HG02970 (cell line): ENCODE measurements around the gene UNCX.
"Not testable (repeated sequence)": the region's sequence is repeated elsewhere in the genome, so short reads cannot be mapped to it uniquely, and the experiment has no call there.

Source experiments
- ATAC-seq: cut with Tn5 transposase; IDR thresholded peaks from one replicate; pipeline ENCODE4 v1.9.1; 2021; ENCODE audit warnings: mild to moderate bottlenecking, moderate library complexity, moderate number of reproducible peaks; ENCODE audit not compliant: unreplicated experiment, low FRiP score

Gene UNCX

DNA sequence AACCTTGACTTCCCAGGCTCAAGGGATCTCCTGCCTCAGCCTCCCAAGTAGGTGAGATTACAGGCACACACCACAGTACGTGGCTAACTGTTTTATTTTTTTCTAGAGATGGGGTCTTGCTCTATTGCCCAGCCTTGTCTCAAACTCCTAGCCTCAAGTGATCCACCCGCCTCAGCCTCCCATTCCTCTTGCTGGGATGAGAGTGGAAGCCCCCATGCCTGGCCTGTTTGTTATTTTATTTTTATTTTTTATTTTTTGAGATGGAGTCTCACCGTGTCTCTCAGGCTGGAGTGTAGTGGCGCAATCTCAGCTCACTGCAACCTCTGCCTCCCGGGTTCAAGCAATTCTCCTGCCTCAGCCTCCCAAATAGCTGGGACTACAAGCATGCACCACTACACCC is 20.6 kb upstream of the UNCX start:
- not testable (repeated sequence) for ATAC-seq

DNA sequence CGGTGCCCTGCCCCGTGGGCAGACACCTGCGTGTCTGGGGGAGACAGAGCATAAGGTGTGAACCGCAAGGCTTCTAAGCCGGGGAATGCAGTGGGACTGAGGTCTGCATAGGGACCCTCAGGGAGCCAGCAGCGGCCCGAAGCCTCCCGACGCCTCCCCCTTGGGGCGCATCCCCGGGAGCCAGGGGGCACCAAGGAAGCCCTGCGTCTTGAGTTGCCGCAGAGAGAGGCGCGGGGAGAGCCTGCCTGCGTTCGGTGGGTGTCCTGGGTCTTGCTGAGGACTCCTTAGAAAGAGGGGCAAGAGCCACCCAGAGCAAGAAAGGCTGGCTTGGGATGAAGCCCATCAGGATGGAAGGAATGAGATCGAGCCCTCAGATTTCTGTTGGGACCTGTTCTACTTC is 18.2 kb upstream of the UNCX start:
- no peak for ATAC-seq

DNA sequence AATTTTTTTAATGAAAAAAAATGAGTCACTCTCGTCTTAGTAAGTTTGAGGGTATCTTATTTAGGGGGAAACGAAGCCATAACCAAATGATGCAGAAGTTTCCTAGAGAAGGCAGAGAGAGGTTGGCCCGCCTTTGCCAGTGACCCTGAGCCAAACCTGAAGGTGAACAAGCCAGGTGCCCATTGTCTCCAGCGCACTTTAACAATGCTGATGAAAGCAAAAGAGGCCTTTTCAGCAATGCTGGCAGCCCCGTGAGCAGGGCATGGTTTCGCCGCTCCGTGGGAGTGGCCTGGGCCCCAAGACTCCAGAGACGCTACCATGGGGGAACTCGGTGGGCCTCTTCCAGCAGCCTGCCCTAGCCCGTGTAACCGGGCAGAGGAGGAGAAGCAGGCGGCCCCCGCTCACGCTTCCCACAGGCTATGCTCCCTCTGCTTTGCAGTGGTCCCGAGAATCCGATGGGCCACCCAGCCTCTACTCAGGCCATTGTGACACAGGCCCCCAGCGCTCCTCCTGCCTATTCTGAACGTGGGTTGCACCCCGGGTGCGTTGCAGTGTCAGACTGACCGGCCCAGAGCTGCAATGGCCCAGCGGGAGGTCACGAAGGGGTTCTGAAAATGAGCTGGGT is 14.0 kb upstream of the UNCX start:
- no peak for ATAC-seq

DNA sequence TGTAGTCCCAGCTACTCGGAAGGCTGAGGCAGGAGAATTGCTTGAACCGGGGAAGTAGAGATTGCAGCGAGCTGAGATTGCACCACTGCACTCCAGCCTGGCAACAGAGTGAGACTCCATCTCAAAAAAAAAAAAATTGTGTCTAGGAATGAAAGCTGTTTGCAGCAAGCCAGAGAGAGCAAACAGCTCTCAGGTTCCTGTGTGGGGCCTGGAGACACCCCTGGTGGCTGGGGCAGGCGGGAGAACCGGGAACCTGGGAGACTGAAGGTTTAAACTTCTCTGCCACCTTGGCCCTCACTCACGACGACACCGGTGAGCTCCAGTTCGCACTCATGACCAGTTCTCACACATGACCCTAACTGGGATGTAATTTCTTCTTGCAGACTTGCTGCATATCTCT is 13.2 kb upstream of the UNCX start:
- no peak for ATAC-seq

DNA sequence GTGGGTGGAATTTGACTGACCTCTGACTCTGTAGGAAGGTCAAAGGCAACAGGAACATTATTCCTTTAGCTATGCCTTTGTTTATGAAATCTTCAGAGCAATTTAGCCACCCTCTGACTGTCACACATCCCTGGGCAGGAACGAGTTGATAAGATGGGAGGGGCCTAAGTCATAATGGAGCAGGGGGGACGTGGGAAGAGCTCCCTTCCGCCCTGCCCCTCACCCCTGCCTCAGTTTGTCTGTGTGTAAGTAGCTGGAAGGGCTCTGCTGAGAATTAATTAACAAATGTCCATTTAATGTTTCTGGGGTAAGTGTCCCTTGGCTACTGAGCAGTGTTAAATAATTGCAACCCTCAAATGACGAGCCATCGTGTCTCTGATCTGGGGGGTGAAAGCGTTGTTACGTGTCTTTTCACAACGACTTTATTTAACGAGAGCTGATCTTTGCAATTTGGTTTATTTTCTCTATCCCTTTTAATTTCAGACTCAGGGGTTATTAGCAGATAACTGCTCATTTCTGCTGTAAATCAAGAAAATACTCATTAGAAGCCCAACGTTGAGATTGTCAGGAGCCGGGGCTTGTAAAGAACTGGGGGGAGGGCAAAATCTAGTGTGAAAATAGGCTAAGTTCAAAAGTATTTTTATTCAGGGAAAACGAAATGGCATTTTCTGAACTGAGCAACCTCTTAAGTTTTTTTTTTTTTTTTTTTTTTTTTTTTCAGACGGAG is 12.5 kb upstream of the UNCX start:
- ATAC-seq, result no peak

DNA sequence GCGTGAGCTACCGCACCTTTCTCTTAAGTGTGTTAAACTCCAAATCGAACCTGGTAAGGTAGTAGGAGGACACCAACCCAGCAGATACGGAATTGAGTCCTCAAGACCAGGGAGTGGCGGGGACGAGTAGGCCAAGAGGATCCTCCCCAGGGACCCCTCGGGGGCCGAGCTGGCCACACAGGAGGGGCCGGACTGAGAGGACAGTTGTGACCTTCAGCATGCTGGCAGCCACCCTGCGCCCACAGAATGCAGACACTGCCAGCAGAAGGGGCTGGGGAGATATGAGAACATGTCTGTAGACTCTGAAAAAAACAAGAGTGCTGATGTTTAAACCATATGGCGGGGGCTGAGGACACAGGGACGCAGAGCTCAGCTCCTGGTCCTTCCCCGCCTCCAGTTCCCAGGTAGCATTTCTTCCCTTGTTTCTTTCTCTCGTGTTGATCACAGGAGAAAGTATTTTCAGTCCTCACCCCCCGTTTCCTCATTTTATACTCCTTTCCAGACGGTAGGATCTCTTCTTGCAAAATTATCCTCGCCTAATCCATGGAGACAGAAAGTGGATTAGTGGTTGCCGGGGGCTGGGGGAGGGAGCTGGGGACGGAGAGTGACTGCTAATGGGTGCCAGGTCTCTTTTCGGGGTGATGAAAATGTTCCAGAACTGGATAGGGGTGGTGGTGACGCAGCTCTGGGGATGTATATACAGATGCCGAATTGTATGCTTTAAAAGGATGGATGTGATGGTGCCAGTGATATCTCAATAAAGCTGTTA is 11.5 kb upstream of the UNCX start:
- no peak for ATAC-seq

DNA sequence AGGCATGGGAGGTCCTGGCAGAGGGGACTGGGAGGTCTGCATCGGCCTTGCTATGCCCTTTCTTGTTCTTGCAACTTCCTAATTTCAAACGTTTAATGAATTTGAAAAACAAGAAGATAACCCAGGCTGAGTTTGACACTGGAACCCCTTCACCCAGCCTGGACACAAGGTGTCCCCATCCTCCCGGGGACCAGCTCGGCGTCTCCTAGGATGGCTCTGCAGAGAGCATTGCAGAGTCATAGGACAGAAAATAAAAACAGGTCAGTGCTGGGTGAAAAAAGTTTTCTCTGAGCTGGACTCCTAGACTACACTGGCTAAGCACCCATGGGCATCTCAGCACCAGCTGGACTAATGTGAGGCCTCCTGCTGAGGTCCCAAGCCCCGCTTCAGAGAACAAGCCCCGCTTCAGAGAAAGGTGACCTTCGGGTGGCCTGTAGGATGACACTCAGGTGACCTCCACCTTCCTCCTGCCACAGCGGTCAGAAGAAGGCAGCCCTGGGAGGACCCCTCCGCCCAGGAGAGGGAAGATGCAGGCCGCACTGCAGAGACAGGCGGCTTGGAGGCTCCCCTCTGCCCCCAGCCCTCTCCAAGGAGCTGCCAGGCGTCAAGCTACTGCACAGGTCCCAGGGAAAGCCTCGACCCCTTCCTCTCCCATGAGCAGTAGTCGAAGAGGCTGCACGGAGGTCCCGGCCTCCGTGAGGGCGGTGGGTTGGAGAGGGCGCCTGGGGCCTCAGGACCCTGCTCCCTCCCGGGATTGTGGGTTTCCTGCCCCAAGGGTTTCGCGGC is 9.3 kb upstream of the UNCX start:
- ATAC-seq, result no peak

DNA sequence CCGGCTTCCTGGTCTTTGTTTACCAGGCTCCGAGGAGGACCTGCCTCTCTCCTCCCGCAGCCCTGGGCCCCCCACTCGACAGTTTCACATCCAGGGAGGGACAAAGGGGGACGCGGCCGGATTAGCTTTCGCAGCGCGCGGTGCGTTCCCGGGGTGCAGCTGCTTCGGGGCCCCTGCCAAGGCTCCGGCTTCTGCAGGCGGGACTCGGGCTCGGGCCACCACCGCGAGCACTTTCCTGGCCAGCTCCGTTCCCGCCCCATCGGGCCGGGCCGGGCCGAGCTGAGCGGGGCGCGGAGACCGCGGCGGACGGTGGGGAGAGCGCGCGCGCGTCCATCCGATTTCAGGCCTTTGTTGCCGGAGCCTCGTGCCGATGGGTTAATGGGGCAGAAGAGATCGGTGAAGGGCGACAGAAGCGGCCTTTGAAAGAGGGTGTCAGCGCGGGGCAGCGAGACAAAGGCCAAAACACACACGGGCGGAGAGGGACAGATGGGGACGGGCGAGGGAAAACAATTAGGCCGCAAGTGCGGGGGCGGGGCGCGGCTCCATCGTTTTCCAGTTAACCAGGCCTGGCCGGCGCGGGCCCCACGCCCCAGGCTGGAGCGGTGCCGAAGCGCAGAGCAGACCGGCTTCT is 8.5 kb upstream of the UNCX start:
- ATAC-seq, result no peak

DNA sequence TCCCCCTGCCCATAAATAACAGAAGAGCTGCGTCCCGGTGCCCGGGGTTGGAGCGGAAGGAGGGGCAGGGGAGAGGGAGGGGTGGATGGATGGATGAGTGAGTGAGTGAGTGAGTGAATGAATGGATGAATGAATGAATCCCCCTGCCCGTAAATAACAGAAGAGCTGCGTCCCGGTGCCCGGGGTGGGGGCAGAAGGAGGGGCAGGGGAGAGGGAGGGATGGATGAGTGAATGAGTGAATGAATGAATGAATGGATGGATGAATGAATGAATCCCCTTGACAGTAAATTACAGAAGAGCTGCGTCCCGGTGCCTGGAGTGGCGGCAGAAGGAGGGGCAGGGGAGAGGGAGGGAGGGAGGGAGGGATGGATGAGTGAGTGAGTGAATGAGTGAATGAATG is 7.6 kb upstream of the UNCX start:
- no peak for ATAC-seq

DNA sequence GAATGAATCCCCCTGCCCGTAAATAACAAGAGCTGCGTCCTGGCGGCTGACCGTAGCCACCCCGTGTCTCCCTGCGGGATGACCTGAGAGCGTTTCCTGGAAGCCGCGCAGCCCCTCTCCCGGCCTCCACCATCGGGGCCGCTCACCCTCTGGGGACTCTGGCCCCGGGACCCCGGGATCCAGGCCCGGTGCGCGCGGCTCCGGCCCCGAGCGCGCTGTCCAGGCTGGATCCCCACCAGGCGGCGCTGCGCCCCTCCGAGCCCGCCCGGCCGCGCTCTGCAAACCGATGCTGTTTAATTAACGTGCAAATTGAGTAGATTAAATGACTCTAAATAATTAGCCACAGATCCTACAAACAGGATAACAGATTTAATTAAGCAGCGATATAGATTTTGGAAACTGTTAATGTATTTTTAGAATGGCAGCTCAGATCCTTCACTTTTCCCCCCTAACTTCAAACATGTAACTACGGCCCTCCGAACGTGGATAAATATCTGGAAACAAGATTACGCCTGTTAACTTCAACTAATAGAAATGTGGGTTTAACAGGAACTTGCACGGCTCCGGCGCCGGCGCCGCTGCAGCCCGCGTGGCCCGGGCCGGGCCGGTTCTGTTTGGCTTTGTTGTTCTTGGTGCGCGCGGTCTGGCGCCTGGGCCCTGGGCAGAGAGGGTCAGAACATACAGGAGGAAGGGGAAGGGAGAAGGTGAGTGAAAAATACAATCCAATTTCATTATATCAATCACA is 7.1 kb upstream of the UNCX start:
- no peak for ATAC-seq

DNA sequence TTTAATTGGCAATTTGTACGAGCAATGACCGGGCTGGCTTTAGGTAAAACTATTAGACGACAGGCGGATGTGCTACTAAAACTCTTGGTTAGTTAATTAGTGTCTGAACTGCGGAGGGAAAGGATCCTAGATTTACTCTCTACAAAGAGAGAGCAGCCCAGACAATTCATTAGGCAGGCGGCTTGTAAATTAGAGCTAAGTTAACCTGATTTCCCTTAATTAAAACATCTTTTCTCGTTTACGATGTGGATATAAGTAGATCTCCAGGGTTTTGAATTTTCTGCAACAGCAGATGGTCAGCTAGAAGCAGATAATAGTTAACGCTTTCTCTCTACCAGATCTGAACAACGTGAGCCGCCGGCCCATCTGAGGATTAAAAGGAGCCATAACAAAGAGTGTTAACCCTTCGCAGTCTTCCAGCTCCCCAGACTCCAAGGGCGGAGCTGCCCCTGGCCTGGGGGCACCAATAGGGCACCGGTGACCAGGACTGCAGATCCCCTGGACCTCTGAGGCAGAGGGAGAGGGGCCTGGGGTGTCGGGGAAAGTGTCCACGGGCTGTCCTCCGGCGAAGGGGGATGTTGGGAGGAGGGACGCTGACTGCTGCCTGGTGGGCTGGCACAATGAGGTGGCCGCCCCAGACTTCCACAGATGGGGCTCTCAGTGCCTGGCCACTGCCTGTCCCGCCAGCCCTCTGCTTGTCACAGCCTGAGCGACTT is 6.3 kb upstream of the UNCX start:
- ATAC-seq, result no peak

DNA sequence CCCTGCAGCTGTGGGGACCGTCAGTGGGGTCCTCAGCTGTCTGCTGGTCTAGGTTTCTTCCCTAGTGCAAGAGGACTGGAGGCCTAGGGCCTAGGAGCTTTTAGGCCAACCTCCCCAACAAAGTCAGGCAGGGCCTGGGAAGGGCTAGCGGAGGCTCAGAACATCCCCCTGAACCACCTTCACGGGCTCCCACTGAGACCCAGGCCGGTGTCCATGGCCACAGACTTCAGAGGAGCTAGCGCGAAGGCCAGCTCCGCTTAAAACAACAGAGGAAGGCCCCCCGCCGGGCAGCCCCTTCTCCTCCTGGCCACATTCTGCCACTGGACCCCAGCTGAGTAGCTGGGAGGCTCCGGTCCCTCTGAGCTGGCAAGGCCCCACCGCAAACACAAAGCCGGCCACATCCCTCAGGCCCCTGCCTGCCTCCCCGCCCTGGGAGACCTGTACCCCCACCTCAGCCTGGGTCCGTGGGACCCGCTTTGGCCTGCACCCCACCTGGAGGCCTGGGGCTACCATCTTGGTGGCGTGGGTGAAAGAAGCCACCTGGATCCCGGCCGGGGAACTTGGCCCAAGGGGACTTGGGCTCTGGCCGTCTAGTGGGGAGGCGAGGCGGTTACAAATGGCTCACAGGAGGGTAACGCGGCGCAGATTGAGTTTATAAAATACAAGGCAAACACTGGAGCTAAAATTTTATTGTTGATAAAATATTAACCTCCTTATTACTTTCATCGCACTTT is 5.4 kb upstream of the UNCX start:
- no peak for ATAC-seq

DNA sequence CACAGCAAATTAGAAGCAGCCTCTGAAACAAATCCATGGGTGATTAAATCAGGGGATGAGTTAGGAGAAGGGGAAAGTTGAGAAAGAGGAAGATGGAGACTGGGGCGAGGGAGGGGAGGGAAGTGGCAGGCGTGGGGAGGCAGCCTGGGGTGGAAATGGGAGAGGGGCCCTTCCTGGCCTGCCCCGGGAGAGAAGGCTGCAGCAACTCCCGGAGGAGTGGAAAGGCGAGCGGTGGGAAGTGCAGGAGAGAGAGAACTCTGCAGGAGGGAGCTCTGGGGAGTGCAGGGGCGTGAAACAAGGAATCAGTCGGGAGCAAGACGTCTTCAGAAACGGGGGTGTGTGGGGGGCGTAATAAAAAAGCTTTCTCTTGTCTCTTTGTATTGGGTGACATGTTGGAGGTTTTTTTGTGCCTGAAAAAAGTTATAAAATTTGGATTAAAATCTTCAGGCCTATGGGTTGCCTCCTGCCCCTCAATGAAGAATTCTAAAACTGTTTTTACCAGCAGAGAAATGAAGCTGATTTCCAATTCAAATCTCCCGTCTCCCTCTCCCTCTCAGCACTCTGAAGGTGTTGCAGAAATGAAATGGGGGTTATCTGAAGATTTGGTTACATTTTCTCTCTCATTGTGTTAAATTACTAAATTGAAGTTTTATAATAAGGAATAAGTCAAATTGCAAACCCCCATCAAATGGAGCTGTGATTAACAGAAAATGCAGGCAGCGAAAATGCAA is 4.7 kb upstream of the UNCX start:
- ATAC-seq, result no peak

DNA sequence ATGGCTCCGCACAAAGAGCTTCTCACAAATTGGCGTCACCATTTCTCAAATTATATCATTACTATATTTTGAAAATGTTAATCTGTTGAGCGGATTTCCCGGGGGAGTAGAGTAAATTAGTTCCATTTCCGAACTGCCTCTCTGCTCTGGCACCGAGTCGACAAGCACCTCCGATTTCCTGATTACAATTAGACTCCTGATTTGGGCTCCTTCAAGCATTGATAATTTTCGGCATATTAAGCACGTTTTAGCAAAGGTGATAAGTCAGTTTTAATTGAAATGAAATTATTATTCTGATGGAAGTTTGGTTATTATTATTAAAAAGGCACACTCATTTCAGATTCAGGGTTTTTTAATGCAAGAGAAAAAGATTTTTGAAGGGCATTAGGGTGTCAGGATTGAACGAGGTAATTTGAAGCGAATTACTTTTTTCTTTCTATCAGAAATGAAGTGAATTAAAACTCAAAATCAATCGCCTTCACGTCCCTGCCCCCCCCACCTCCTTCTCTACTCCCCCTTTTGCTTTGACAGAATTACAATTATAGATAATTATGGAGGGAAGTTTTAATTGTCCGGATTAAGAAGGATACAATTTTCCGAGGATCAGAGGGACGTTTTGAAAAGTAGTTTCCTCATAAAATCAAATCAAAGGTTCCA is 4.0 kb upstream of the UNCX start:
- ATAC-seq, result no peak

DNA sequence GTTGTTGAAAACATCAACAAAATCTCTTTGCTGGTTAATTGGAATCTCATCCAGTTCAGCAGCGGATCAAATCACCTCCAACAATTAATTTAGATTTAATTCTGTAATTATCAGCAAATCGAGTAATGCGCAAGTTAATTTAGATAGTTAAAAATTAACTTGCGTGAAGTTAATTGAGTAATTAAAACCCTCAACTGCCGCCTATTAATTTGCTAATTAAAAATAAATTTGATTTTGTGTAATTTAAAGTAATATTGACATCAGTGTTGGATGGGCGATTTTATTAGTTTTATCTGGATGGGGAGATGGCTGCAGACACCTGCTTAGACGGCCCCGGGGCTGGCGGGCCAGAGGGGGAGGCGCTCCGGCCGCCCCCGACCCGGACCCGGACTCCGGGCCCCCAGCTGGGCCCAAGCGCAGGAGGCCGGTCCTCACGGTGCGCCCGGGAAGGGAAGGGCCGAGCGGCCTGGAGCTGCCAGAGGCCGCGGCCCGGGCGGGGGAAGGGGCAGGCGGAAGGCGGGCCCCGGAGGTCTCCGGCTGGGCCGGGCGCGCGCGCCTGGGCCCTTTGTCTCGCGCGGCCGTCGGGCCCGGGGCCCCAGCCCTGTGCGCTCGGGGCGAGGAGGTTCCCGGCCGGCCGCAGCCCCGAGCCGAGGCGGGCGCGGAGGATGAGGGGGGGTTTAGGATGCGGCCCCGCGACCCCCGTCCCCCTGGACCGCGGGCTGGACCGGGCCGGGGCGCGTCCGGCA is 3.3 kb upstream of the UNCX start:
- no peak for ATAC-seq

DNA sequence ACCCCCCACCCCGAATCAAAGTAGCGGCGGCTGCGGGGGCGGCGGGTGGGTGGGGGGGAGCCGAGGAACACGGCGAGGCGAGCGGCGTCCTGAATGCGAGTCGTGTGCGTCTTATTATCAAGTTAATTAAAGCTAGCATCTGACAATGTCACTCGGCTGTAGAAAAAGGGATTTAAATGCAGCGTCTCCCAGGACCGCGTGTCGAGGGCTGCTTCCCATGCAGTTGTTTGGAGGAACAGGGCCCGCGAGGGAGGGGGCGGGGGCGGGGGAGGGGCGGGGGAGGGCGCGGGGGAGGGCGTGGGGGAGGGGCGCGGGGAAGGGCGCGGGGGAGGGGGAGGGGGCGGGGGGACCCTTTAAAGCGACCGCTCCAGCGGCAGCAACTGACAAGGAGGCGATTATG is 2.7 kb upstream of the UNCX start:
- no peak for ATAC-seq
